HG03342 (cell line): ENCODE measurements around the gene GRIN3A.
A peak's percentile ranks its signal among the peaks of the same experiment; 100 is the strongest.
"Not testable (repeated sequence)": the region's sequence is repeated elsewhere in the genome, so short reads cannot be mapped to it uniquely, and the experiment has no call there.

Source experiments
- ATAC-seq: cut with Tn5 transposase; IDR thresholded peaks from one replicate; pipeline ENCODE4 v1.9.1; 2021; ENCODE audit warnings: mild to moderate bottlenecking, moderate library complexity; ENCODE audit not compliant: unreplicated experiment

Gene GRIN3A

DNA sequence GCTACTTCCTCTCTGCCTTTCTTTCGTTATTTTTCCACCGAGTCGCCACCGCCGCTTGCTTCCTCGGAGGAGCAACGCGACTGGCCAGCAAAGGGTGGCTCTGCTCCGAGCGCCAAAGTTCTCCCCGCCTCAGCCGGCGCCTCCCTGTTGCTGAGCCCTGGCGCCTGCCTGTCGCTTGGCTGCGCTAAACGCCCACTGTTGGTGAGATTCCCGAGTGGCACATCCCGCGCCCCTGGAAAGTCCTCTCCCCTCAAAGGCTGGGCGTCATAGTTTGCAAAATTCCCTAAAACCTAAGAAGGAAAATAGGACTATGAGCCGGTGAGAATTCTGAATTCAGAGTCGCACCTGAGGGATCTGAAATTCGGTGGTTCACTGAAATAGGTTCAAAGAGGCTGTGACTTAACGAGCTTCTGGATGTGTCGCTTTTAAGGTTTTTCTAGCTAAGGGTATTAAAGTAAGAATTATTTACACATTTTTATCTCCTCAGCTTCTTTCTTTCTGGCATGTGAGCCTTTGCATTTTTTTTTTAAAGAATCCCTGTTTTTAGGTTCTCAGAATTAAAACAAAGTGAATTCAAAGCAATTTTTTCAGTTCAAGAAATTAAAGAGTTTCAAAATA lies at the start of gene GRIN3A:
GRIN3A (minus strand) TSS at position 82 of the 618 bp plus-strand sequence. CDS start 668 bp downstream, outside the sequence.
- ATAC-seq: no peak

DNA sequence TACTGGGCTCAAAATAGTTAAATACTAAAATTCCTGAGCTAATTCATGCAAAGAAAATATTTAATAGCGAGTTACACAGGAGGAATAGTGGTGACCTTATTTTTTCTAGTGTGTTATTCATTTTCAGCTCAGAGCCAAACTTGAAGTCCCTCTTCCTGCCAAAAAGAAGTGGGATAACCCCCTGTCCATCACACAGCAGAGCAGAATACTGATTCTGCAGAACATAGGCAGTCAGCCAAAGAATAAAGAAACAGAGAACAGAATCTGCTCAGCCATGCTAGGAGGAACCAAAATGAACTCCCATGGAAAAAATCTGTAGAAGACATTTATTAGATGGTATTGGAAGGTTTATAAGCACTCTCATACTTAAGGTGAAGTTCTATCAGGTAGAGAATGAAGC lies 49.4 kb upstream of the GRIN3A start:
- ATAC-seq: no peak

DNA sequence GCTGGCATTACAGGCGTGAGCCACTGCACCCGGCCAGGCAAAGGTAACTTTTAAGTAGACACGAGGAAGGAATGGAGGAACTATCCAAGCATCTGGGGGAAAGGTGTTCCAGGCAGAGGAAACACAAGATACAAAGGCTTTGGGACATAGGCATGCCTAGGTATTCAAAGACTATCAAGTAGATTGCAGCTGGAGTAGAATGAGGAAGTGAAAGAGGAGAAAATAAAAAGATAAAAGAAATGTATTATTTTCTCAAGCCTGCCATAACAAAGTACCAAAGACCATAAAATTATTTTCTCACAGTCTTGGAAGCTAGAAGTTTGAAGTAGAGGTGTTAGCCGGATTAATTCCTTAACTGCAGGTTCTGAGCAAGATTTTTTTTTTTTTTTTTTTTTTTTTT lies 39.9 kb upstream of the GRIN3A start:
- no peak for ATAC-seq

- no peak for ATAC-seq
These were observed 26.0 kb upstream of the GRIN3A start for GRCh38 chr9:101764472-101764871.

DNA sequence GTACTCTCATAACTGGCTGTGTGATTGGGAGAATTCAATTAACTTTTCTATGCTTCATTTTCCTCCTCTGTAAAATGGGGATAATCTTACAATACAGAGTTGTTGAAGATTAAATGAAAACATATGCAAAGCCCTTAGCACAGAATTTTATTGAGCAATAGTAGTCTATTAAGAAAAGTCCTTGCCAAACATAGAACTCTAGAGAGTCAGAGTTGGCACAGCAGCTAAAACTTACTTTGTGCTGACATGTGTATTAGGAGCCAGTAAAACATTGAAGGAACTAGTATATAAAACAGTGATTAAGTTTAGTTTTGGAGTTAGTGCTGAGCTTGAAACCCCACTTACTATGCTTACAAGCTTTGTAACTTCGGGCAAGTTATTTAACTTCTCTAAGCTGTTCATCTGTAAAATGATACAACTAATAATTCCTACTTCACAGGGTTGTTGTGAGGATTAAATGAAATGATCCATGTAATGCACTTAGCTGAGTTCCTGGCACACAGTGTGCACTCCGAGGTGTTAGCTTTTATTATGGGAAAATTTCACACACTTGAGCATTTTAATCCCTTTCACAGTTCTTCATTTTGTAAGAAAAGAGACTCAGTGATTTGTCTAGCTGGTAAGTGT lies 20.0 kb upstream of the GRIN3A start:
- ATAC-seq: no peak

DNA sequence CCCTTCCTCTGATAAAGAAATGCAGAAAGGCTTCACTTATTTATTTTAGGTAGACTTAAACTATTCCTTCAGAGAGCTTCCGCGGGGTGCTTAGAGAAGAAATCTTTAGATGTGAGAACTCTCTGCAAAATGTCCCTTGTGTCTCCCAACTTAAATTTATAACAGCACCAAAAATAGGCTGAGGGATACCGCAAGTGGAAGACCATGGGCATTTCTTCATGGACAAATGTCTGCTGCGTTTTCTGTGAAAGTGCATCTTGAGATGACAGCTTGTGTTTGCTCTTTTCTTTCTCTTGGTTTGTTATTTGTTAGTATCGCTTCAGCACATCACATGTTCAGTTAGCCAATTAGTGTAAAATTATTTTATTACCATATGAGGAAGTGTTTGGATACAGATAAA lies 15.3 kb upstream of the GRIN3A start:
- no peak for ATAC-seq

DNA sequence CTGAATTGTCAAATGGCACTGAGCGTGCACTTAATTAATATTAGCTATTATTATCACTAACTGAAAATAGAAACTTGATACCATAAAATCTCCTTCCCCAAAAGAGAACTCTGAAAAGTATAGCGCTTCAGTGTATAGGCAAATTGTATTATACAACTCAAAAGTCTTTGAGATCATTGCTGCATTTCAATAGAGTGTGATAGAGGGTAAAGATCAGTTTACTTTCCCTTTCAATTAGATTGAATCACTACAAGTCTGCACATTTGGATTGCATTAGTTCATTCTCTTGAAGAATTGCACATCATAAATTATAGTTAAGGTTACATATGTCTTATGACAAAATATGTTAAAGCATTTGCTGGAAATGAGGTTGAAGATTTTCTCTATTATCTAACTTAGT lies 13.4 kb upstream of the GRIN3A start:
- no peak for ATAC-seq

DNA sequence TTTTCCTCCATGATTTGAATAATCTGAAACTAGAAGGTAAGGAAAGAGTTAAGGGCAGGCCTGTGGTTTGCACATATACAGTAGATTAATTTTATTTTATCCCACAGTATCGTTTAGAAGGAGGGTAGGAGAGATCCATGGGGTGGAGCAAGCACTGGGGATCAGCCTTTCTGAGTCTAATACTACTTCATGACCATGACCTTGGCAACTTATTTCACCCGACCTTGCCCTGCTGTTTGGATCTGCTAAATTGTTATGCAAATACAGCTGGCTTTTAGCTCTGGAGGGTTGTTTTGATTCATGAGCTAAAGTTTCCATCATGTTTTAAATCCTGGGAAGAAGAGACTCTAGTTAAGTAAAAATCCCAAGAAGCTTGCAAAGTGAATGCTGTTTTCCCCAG lies 864 bp upstream of the GRIN3A start:
- ATAC-seq: no peak

DNA sequence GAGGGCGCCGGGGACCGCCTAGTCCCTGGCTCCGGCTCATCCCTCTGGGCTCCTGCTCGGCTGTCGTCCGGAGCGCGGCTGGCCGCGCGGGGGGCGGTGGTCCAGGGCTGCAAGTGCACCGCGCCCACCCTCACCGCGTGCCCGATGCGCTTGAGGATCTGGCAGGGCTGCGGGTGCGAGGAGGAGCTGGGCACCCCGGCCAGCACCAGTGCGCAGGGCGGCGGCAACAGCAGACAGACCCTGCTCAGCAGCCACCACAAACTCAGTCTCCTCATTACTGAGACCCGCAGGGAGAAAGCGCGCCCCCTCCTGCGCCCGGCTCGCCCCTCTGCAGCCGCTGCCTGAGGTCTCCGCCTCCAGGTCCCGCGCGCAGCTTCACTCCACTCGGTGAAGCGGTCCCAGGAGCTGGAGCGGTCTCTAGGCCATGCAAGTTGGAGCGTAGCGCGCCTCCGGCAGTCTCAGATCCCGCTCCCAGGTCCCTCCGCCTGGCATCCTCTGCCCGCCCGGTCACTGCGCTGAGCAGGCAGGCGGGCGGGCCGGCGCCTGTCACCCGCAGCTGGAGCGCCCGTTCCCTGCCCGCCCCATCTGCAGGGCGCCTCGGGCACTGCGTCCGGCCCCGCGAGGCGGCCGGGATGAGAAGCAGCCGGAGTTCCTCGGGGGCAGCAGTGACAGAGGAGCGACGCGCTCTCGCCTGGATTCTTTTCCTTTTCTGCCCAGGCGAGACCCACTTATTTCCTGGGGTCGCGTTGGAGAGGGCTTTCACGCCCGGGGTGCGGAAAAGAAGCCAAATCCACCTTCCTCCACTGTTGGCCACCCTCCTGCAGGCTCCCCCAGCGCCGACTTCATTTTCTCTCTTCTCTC lies 512 bp downstream of the GRIN3A start:
- no peak for ATAC-seq

- no peak for ATAC-seq
These were observed 1.2 kb downstream of the GRIN3A start for GRCh38 chr9:101737165-101737704.

DNA sequence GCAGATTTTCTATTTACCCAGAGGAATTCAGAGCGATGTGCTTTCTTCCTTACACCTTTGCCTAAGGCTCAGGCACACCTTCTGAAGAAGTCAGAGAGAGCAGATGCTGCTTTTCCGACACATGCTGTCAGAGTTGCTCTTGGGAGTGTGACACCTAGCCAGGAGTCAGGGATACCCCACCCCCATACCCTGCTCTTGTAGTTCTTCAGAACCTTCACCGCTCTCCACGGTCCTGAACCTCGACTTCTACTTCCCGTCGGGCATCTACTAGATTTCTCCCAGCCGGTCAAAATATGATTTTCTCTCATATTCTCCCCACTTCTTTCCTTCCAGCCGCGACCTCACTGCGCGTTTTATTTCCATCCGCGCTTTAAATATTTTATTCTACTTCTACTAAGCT lies 1.7 kb downstream of the GRIN3A start:
- no peak for ATAC-seq

DNA sequence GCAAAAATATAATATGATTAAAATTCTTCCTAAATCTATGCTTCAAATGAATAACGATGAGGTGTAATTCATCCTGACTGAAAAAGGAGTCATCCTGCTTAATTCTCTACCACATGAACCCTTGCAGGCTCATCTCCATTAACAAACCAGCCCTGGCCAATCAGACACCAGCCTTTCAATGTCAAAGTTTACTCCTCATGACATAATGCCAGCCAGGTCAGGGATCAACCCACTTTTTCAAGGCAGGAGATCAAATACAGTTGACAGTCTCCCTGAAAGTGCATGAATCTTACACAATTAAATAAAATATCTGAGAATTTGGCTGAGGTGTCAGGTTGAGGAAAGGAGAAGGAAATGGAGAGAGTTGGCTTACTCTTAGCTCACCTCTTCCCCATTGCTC lies 7.0 kb downstream of the GRIN3A start:
- no peak for ATAC-seq

- ATAC-seq: peak; percentile 93
These were observed 10.6 kb downstream of the GRIN3A start for GRCh38 chr9:101727612-101728524.

DNA sequence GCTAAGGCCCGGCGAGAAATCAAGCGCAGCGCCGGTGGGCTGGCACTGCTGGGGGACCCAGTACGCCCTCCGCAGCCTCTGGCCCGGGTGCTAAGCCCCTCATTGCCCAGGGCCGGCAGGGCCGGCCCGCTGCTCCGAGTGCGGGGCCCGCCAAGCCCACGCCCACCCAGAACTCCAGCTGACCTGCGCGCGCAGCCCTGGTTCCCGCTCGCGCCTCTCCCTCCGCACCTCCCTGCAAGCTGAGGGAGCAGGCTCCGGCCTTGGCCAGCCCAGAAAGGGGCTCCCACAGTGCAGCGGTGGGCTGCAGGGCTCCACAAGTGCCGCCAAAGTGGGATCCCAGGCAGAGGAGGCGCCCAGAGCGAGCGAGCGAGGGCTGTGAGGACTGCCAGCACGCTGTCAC lies 14.2 kb downstream of the GRIN3A start:
- not testable (repeated sequence) for ATAC-seq

GRCh38 chr9:101718192-101718591 lies 20.3 kb downstream of the GRIN3A start:
- no peak for ATAC-seq

DNA sequence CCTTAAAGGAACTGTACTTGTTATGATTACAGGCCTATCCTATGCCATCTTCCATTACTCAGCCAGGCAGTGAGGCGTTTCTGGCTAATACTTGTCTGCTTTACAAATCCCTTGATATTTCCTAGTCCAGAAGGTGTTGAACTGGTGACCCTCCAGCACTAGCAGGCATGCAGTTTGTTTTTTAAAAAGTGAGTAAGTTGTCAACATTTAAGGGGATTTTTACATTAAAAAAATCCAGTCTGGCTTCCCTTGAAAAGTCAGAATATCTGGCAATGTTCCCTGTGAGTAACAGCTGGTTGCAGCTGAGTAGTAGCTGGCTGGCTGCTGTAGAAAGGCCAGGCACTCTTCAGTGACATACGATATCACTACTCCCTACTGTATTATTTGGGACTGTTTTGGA lies 21.8 kb downstream of the GRIN3A start:
- no peak for ATAC-seq

- ATAC-seq: peak; percentile 91
These were observed 27.0 kb downstream of the GRIN3A start for GRCh38 chr9:101711330-101711941.

DNA sequence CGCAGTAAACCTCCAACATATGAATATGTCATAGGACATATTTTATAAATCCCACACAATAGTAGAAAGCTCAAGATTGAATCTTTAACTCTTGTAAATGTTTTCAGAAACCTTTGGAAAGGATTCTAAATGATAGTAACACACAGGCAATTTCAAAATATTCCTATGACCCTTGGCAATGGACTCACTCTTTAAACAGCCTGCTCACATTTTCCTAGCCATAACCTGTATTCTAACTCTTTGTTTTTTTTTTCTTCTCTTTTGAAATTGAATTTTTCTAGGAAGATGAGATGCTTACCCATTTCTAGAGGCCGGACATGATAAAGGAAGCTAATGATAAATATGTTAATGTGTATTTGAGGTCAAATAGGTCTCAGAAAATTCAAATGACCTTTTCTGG lies 29.6 kb downstream of the GRIN3A start:
- no peak for ATAC-seq

DNA sequence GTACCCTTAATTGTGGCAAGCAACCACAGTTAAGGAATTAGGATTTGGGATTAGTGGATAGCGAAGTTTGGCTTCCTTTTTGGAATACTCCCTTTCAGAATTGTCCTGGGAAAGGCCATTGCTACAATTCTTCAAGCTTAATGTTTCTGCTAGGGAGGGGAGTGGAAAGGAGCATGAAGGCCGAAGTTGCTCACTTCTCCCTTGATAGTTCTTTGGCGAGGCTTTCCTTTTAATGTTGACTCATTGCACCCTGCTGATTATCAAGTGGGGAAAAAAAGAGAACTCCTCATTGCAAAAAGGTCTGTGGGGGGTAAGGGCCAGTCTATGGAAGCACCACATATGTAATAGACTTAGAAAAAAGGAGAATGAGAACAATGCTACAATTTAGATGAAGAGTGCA lies 30.7 kb downstream of the GRIN3A start:
- ATAC-seq: no peak

- no peak for ATAC-seq
These were observed 31.4 kb downstream of the GRIN3A start for GRCh38 chr9:101706997-101707396.
